ENCODE results near the gene ITGA1. TPM values are rescaled to one million over a fixed set of nuclear protein-coding genes. Genes with fewer than 3 reads are reported as not detected.
"Not testable (repeated sequence)": the region's sequence is repeated elsewhere in the genome, so short reads cannot be mapped to it uniquely, and the experiment has no call there.

Gene ITGA1
- polyA plus RNA-seq, 1 experiment, result 148 TPM

GRCh38 chr5:52811067-52811749 lies 23.5 kb downstream of the ITGA1 start:
- Histone ChIP-seq H3K9me3 (ENCODE audit: control insufficient read depth, insufficient read depth, low read length) (no peaks in the 10 kb centered on the region), H3K27ac (ENCODE audit: low read depth, low read length) (no peak overlapping the region), H3K27me3 (ENCODE audit: control insufficient read depth, insufficient read depth, low read length) (no peaks in the 10 kb centered on the region), H3K4me3 (ENCODE audit: low read depth, low read length) (no peak overlapping the region)
- CTCF ChIA-PET, result interaction anchor here (1.4 to 1.9 kb wide), 2 partner anchors 11 to 104 kb away, joined by 5 to 6 read pairs; no protein-coding TSS in a partner anchor
- POLR2A ChIA-PET, result no interaction called here
- DNase-seq (ENCODE audit: low read depth, low spot score), result no peak
- no peak for TF ChIP-seq CTCF (IDR thresholded peaks at IDR 0.05; ENCODE audit: low read depth, low read length)

GRCh38 chr5:52814352-52815148 lies 26.8 kb downstream of the ITGA1 start:
- no peak overlapping the region for H3K27ac ChIP-seq (ENCODE audit: low read depth, low read length)
- H3K4me3 ChIP-seq (ENCODE audit: low read depth, low read length), result no peak overlapping the region
- H3K9me3 ChIP-seq (ENCODE audit: control insufficient read depth, insufficient read depth, low read length), result no peaks in the 10 kb centered on the region
- TF ChIP-seq CTCF (IDR thresholded peaks at IDR 0.05; ENCODE audit: low read depth, low read length), result no peak
- no peaks in the 10 kb centered on the region for H3K27me3 ChIP-seq (ENCODE audit: control insufficient read depth, insufficient read depth, low read length)
- ChIA-PET CTCF (interaction anchor here (2.1 kb wide), 1 partner anchor 101 kb away, joined by 6 read pairs; no protein-coding TSS in a partner anchor), POLR2A (no interaction called here)
- DNase-seq (ENCODE audit: low read depth, low spot score), result no peak

GRCh38 chr5:52817818-52818217 lies 30.1 kb downstream of the ITGA1 start:
- no peaks in the 10 kb centered on the region for H3K27me3 ChIP-seq (ENCODE audit: control insufficient read depth, insufficient read depth, low read length)
- no peaks in the 10 kb centered on the region for H3K9me3 ChIP-seq (ENCODE audit: control insufficient read depth, insufficient read depth, low read length)
- DNase-seq (ENCODE audit: low read depth, low spot score), result no peak
- ChIA-PET POLR2A (no interaction called here), CTCF (no interaction called here)
- H3K27ac ChIP-seq (ENCODE audit: low read depth, low read length), result no peak overlapping the region
- no peak overlapping the region for H3K4me3 ChIP-seq (ENCODE audit: low read depth, low read length)
- no peak for TF ChIP-seq CTCF (IDR thresholded peaks at IDR 0.05; ENCODE audit: low read depth, low read length)

GRCh38 chr5:52818360-52818759 lies 30.6 kb downstream of the ITGA1 start:
- POLR2A ChIA-PET, result no interaction called here
- Histone ChIP-seq H3K27me3 (ENCODE audit: control insufficient read depth, insufficient read depth, low read length) (no peaks in the 10 kb centered on the region), H3K27ac (ENCODE audit: low read depth, low read length) (no peak overlapping the region), H3K4me3 (ENCODE audit: low read depth, low read length) (no peak overlapping the region), H3K9me3 (ENCODE audit: control insufficient read depth, insufficient read depth, low read length) (no peaks in the 10 kb centered on the region)
- CTCF ChIA-PET, result no interaction called here
- no peak for TF ChIP-seq CTCF (IDR thresholded peaks at IDR 0.05; ENCODE audit: low read depth, low read length)
- no peak for DNase-seq (ENCODE audit: low read depth, low spot score)

GRCh38 chr5:52818807-52819206 lies 31.1 kb downstream of the ITGA1 start:
- H3K9me3 ChIP-seq (ENCODE audit: control insufficient read depth, insufficient read depth, low read length); H3K4me3 ChIP-seq (ENCODE audit: low read depth, low read length); CTCF ChIA-PET; POLR2A ChIA-PET; H3K27me3 ChIP-seq (ENCODE audit: control insufficient read depth, insufficient read depth, low read length); H3K27ac ChIP-seq (ENCODE audit: low read depth, low read length); DNase-seq (ENCODE audit: low read depth, low spot score): not testable (repeated sequence)
